Karpas-422 (cell line): ENCODE data around the gene LRP1B. TPM values are rescaled to one million over a fixed set of nuclear protein-coding genes. Genes with fewer than 3 reads are reported as not detected.

Experiments used
- DNase-seq: peaks from one replicate; pipeline ENCODE4 v3.0.0-alpha.2; 2015
- H2AFZ ChIP-seq: fragments of 200-600 bp; sonication (generic); 2 replicates; pipeline ENCODE4 v1.6.1; 2014; ENCODE audit warnings: antibody characterized with exemption, low read length, mixed read lengths
- H3K27ac ChIP-seq: fragments of 200-600 bp; sonication (generic); 2 replicates; pipeline ENCODE4 v1.5.1; 2014; ENCODE audit warnings: mild to moderate bottlenecking, low read length, moderate library complexity
- H3K27me3 ChIP-seq: fragments of 200-600 bp; sonication (generic); 2 replicates; pipeline ENCODE4 v1.6.1; 2014; ENCODE audit warnings: low read length, mixed read lengths
- H3K36me3 ChIP-seq: fragments of 200-600 bp; sonication (generic); 2 replicates; pipeline ENCODE4 v1.6.1; 2014; ENCODE audit warnings: low read length, mixed read lengths; ENCODE audit not compliant: insufficient read depth
- H3K4me1 ChIP-seq: fragments of 200-600 bp; sonication (generic); 2 replicates; pipeline ENCODE4 v1.6.1; 2014; ENCODE audit warnings: mild to moderate bottlenecking, low read length, mixed read lengths
- H3K4me2 ChIP-seq: fragments of 200-600 bp; sonication (generic); 2 replicates; pipeline ENCODE4 v1.6.1; 2014; ENCODE audit warnings: low read length, low read depth, mild to moderate bottlenecking; ENCODE audit not compliant: poor library complexity, severe bottlenecking
- H3K4me3 ChIP-seq: fragments of 200-600 bp; sonication (generic); 2 replicates; pipeline ENCODE4 v1.5.1; 2014; ENCODE audit warnings: mild to moderate bottlenecking, antibody characterized with exemption, low read length, mixed read lengths
- H3K79me2 ChIP-seq: fragments of 200-600 bp; sonication (generic); 2 replicates; pipeline ENCODE4 v1.6.1; 2014; ENCODE audit warnings: mild to moderate bottlenecking, low read length, mixed read lengths
- H3K9ac ChIP-seq: fragments of 200-600 bp; sonication (generic); 2 replicates; pipeline ENCODE4 v1.6.0; 2014; ENCODE audit warnings: low read length
- H3K9me2 ChIP-seq: fragments of 200-600 bp; sonication (generic), shearing (Covaris generic); replicated peaks from 2 replicates; pipeline ENCODE4 v1.6.0; 2014; ENCODE audit warnings: mild to moderate bottlenecking, low read length, moderate library complexity; ENCODE audit not compliant: insufficient read depth
- H3K9me3 ChIP-seq: fragments of 300-700, 200-600 bp; sonication (generic); 2 replicates; pipeline ENCODE4 v1.6.1; 2014; ENCODE audit warnings: low read length, mixed read lengths
- H4K20me1 ChIP-seq: fragments of 200-600 bp; sonication (generic); 2 replicates; pipeline ENCODE4 v1.6.1; 2014; ENCODE audit warnings: mild to moderate bottlenecking, antibody characterized with exemption, low read length, low read depth; ENCODE audit not compliant: insufficient read depth
- total RNA-seq: library from RNA; depleted of rRNA; stranded (reverse); fragments of >200 nt; shearing (Covaris generic); gene quantifications from 2 replicates; pipeline ENCODE4 v1.2.3, GENCODE V29; 2014; ENCODE audit warnings: low replicate concordance

Gene LRP1B
- total RNA-seq, 1 experiment from 2014 or later = not detected

DNA sequence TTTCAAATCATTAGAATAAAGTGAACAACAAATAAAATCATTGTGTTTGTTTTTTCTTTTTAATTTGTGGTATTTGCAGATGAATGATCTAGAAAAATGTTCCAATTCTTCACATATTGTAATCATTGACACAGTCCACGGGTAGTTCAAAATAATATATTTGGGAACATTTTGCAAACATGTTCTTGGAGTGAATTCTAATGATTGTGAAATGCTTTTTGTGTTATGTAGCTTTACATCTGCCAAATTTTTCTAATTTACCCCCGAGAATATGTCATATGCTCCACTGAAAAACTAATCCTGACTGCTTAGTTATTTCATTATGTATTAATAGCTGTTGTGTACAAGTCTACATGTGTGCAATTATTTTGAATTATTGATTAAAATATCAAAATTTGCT is 1882.2 kb downstream of the LRP1B start:
- Histone ChIP-seq H3K9ac (no peak overlapping the region), H3K4me3 (no peak overlapping the region), H4K20me1 (no peaks in the 10 kb centered on the region), H3K27me3 (no peaks in the 10 kb centered on the region), H3K9me3 (peaks cover 39% of the 10 kb centered on the region), H3K4me1 (no peaks in the 10 kb centered on the region), H3K4me2 (no peak overlapping the region), H3K79me2 (no peaks in the 10 kb centered on the region), H3K9me2 (no peaks in the 10 kb centered on the region), H2AFZ (no peak overlapping the region), H3K27ac (no peak overlapping the region), H3K36me3 (no peaks in the 10 kb centered on the region)
- no peak for DNase-seq

DNA sequence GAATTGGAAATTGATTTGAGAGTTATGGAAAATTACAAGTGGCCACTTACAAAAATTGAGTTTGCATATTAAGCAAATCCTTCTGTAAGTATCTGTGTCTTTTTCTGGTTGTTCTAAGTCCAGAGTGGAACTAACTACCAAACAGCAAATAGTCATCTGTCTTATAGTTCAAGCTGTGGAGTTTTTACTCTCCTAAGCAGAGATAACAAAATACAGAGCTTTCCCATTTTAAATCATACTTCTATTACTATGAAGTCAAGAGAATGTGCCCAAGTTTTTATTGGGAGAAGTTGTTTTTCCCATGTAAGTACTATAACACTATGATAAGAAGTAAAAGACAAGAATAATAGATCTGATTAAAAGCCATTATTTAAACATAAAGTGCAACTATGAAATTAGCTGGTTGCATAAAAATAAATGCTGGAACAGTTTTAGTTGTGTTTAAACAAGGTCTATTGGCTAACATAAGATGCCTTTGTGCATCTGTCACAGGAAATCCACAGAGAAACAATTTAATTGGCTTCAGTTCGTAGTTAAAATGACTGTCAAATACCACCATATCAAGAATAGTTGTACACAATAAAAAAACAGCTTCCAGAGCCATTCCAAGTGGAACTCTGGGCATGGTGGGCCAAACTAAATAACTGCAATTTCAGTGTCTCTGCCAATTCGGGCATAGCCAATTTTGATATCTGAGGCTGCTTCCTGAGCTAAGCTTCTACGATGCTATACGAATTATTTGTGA is 1883.2 kb downstream of the LRP1B start:
- no peaks in the 10 kb centered on the region for H3K79me2 ChIP-seq
- H3K4me3 ChIP-seq = no peak overlapping the region
- no peaks in the 10 kb centered on the region for H3K36me3 ChIP-seq
- no peaks in the 10 kb centered on the region for H3K27me3 ChIP-seq
- H3K9ac ChIP-seq = no peak overlapping the region
- DNase-seq = no peak
- no peaks in the 10 kb centered on the region for H4K20me1 ChIP-seq
- no peak overlapping the region for H2AFZ ChIP-seq
- H3K9me2 ChIP-seq = no peaks in the 10 kb centered on the region
- H3K9me3 ChIP-seq = peaks cover 40% of the 10 kb centered on the region
- H3K4me2 ChIP-seq = no peak overlapping the region
- H3K27ac ChIP-seq = no peak overlapping the region
- H3K4me1 ChIP-seq = no peaks in the 10 kb centered on the region

DNA sequence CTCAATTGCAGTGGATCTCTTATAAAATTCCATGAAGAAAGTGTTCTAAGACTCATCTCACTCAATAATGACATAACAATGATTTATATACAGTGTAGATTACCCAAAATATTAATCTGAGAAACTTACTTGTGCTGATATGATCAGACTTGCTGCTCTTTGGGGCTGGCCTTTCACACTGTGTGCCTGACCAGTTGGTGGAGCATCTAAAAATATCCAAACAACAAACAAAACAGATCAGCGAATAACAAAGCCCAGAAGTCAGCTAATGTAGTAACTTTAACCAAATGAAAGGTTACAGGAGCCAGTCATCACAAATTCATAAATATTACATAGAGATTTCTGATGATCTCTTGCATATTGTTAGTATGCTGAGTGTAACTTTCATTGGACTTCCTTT is 1883.9 kb downstream of the LRP1B start:
- Histone ChIP-seq H3K27me3 (no peaks in the 10 kb centered on the region), H3K4me3 (no peak overlapping the region), H3K4me1 (no peaks in the 10 kb centered on the region), H3K4me2 (no peak overlapping the region), H3K9me2 (no peaks in the 10 kb centered on the region), H4K20me1 (no peaks in the 10 kb centered on the region), H3K9ac (no peak overlapping the region), H3K27ac (no peak overlapping the region), H3K9me3 (peaks cover 42% of the 10 kb centered on the region), H3K36me3 (no peaks in the 10 kb centered on the region), H3K79me2 (no peaks in the 10 kb centered on the region), H2AFZ (no peak overlapping the region)
- no peak for DNase-seq

DNA sequence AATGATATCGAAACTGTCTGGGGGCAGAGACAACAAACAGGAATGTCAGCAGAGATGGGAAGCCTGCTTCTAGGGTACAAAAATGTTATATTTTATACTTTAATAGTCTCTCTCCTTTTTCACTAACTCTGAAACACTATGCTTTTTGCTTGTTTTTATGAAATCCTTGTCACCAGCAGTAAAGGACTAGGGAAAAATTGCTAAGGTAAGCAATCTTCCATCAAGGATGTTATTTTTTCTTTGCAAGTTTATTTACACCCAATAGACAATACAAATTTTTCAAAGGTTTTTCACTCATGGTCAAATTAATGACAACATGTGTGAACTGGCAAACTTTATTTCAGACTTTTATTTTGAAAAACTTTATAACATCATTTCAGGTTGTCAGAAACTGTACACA is 1884.8 kb downstream of the LRP1B start:
- Histone ChIP-seq H3K27me3 (no peaks in the 10 kb centered on the region), H3K9ac (no peak overlapping the region), H3K79me2 (no peaks in the 10 kb centered on the region), H3K9me3 (peaks cover 41% of the 10 kb centered on the region), H3K4me3 (no peak overlapping the region), H2AFZ (no peak overlapping the region), H3K4me1 (no peaks in the 10 kb centered on the region), H3K27ac (no peak overlapping the region), H3K9me2 (no peaks in the 10 kb centered on the region), H4K20me1 (no peaks in the 10 kb centered on the region), H3K4me2 (no peak overlapping the region), H3K36me3 (no peaks in the 10 kb centered on the region)
- DNase-seq = no peak

DNA sequence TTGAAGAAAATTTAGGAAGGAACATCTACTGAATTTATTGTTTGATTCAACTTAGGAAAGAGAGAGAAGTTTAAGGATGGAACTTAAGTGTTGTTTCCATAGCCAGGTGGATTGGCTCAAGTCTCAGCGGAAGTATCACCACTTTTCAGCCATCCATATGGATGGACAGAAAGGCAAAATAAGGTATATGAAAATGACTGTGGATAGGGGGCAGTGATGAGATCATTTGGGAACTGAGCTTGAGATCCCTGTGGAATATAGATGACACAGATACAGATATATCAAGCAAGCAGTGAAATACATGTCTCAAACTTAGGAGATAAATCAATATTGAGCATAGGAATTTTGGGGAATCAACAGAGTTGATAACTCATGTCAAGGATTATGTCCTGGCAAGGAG is 1887.9 kb downstream of the LRP1B start:
- peaks cover 53% of the 10 kb centered on the region for H3K9me3 ChIP-seq
- no peak for DNase-seq
- no peaks in the 10 kb centered on the region for H3K79me2 ChIP-seq
- no peaks in the 10 kb centered on the region for H3K36me3 ChIP-seq
- H3K27ac ChIP-seq = no peak overlapping the region
- H3K9me2 ChIP-seq = no peaks in the 10 kb centered on the region
- H3K9ac ChIP-seq = no peak overlapping the region
- no peak overlapping the region for H2AFZ ChIP-seq
- no peaks in the 10 kb centered on the region for H4K20me1 ChIP-seq
- H3K4me3 ChIP-seq = no peak overlapping the region
- H3K27me3 ChIP-seq = no peaks in the 10 kb centered on the region
- no peaks in the 10 kb centered on the region for H3K4me1 ChIP-seq
- H3K4me2 ChIP-seq = no peak overlapping the region

DNA sequence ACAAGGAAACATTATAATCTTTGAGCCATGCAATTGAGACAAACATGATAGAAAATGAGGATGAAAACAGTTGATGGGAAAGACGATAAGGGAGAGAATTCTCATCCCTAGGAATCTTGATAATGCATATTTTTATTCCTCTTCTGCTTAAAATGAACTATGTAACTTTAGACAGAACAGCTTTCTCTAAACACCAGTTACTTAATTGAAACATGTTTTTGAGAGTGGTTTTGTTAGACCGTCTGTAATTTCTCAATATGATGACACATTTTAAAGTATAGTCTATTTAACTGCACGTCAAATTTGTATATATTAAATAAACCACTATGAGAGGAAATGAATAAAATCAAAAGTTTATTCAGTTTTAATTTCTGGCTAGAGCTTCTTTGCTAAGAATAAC is 1896.7 kb downstream of the LRP1B start:
- no peaks in the 10 kb centered on the region for H3K27me3 ChIP-seq
- H3K79me2 ChIP-seq = no peaks in the 10 kb centered on the region
- no peaks in the 10 kb centered on the region for H3K4me1 ChIP-seq
- H3K9ac ChIP-seq = no peak overlapping the region
- H2AFZ ChIP-seq = no peak overlapping the region
- H3K4me3 ChIP-seq = no peak overlapping the region
- no peak overlapping the region for H3K27ac ChIP-seq
- H4K20me1 ChIP-seq = no peaks in the 10 kb centered on the region
- no peak overlapping the region for H3K4me2 ChIP-seq
- no peak for DNase-seq
- H3K9me2 ChIP-seq = no peaks in the 10 kb centered on the region
- H3K9me3 ChIP-seq = peaks cover 37% of the 10 kb centered on the region
- no peaks in the 10 kb centered on the region for H3K36me3 ChIP-seq

DNA sequence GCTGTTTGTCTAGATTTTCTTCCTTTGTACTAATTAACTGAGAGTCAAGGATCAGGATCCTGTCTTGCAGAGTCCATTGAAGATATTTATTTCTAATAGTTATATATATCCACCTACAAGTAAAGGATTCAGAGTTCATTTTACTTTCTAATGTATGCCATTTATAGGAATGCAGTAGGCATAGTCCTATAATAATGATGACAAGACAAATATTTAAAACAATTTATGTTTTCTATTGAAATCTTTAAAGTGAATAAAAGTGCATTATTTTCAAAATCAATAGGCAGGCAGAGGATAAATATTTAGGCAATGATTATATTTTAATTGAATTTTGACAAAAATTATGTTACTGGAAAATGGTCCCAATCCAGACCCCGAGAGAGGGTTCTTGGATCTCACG is 1919.9 kb downstream of the LRP1B start:
- H3K9ac ChIP-seq = no peak overlapping the region
- H3K36me3 ChIP-seq = no peaks in the 10 kb centered on the region
- no peaks in the 10 kb centered on the region for H3K27me3 ChIP-seq
- H3K9me2 ChIP-seq = no peaks in the 10 kb centered on the region
- no peak overlapping the region for H2AFZ ChIP-seq
- H3K79me2 ChIP-seq = no peaks in the 10 kb centered on the region
- no peaks in the 10 kb centered on the region for H3K4me1 ChIP-seq
- no peaks in the 10 kb centered on the region for H4K20me1 ChIP-seq
- H3K4me2 ChIP-seq = no peak overlapping the region
- peaks cover 19% of the 10 kb centered on the region for H3K9me3 ChIP-seq
- H3K4me3 ChIP-seq = no peak overlapping the region
- DNase-seq = no peak
- H3K27ac ChIP-seq = no peak overlapping the region

DNA sequence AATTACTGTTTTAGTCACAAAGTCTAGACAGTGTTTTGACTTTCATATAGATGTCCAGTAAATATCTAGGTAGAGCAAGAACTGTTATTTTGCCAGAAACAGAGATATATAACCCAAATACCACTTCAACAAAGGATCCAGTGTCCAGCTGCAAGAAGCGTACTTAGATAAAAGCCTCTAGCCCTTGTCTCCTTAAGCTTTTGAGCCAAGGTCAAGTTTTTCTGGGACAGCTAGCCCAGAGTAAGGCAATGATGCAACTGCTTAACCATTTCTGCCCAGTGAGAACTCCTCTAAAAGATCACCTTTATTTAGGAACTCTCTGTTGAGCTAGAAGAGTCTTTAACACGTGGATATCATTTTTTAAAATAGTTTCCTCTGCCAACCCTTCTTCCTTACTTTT is 1925.7 kb downstream of the LRP1B start:
- Histone ChIP-seq H3K79me2 (no peaks in the 10 kb centered on the region), H3K9me2 (no peaks in the 10 kb centered on the region), H3K36me3 (no peaks in the 10 kb centered on the region), H3K27me3 (no peaks in the 10 kb centered on the region), H3K9ac (no peak overlapping the region), H3K4me3 (no peak overlapping the region), H2AFZ (no peak overlapping the region), H3K27ac (no peak overlapping the region), H4K20me1 (no peaks in the 10 kb centered on the region), H3K4me1 (no peaks in the 10 kb centered on the region), H3K9me3 (peaks cover 33% of the 10 kb centered on the region; the same call in 1 of the 2 replicates), H3K4me2 (no peak overlapping the region)
- no peak for DNase-seq
